ENCODE measurements around the gene MVD. TPM values are rescaled to one million over a fixed set of nuclear protein-coding genes. Genes with fewer than 3 reads are reported as not detected.

MVD gene
- total and polyA plus RNA-seq, 4 donors: 21.7 to 99.2 (median 74.7) TPM

- Histone ChIP-seq H3K9ac (ENCODE audit: low read depth in 1 of 2, low read length in 2 of 2) (no peak overlapping the region), H3K9me3 (ENCODE audit: control insufficient read depth in 4 of 4, low read length in 3 of 4) (no peaks in the 10 kb centered on the region), H3K4me3 (ENCODE audit: low read depth in 1 of 3, low read length in 3 of 3) (no peak overlapping the region), H3K27me3 (ENCODE audit: control insufficient read depth in 4 of 4, insufficient read depth in 4 of 4, low read length in 3 of 4) (no peaks in the 10 kb centered on the region), H3K27ac (ENCODE audit: low read depth in 1 of 2, low read length in 2 of 2) (peak overlapping the region; percentile 71), H3K36me3 (ENCODE audit: control insufficient read depth in 4 of 4, insufficient read depth in 3 of 4, low read depth in 1 of 4, low read length in 3 of 4) (peaks cover 2 to 11% (median 3%) of the 10 kb centered on the region in 4 donors), H3K4me1 (ENCODE audit: control insufficient read depth in 4 of 4, insufficient read depth in 4 of 4, low read length in 3 of 4) (peaks cover 18 to 47% (median 38%) of the 10 kb centered on the region in 4 donors)
- 90% methylated on average over 20 of the region's 20 CpGs for WGBS
- TF ChIP-seq RAD21 (IDR thresholded peaks at IDR 0.05) (no peak), TAF1 (conservative IDR thresholded peaks at IDR 0.05) (no peak), FOXA1 (IDR thresholded peaks at IDR 0.05) (no peak), YY1 (IDR thresholded peaks at IDR 0.05) (no peak)
- no peak for DNase-seq (ENCODE audit: low spot score)
Measured at GRCh38 chr16:88617268-88618031, 45.4 kb downstream of the MVD start.

GRCh38 chr16:88616736-88617135, 46.2 kb downstream of the MVD start:
- H3K27ac ChIP-seq (ENCODE audit: low read depth in 1 of 2, low read length in 2 of 2): peak overlapping the region in 1 of 2 donors; percentile 60
- no peak for TF ChIP-seq SP1 (IDR thresholded peaks at IDR 0.05)
- TF ChIP-seq RXRA (IDR thresholded peaks at IDR 0.05): no peak
- no peak for TF ChIP-seq JUND (IDR thresholded peaks at IDR 0.05)
- H3K4me3 ChIP-seq (ENCODE audit: low read depth in 1 of 3, low read length in 3 of 3): no peak overlapping the region
- H3K4me1 ChIP-seq (ENCODE audit: control insufficient read depth in 4 of 4, insufficient read depth in 4 of 4, low read length in 3 of 4): peaks cover 18 to 47% (median 38%) of the 10 kb centered on the region in 4 donors
- H3K27me3 ChIP-seq (ENCODE audit: control insufficient read depth in 4 of 4, insufficient read depth in 4 of 4, low read length in 3 of 4): no peaks in the 10 kb centered on the region
- no peak overlapping the region for H3K9ac ChIP-seq (ENCODE audit: low read depth in 1 of 2, low read length in 2 of 2)
- DNase-seq (ENCODE audit: low spot score): no peak
- 92% methylated on average over 12 of the region's 12 CpGs for WGBS
- peaks cover 0 to 8% (median under 1%) of the 10 kb centered on the region in 4 donors for H3K36me3 ChIP-seq (ENCODE audit: control insufficient read depth in 4 of 4, insufficient read depth in 3 of 4, low read depth in 1 of 4, low read length in 3 of 4)
- H3K9me3 ChIP-seq (ENCODE audit: control insufficient read depth in 4 of 4, low read length in 3 of 4): no peaks in the 10 kb centered on the region

- H3K4me1 ChIP-seq (ENCODE audit: control insufficient read depth in 4 of 4, insufficient read depth in 4 of 4, low read length in 3 of 4): peaks cover 18 to 47% (median 38%) of the 10 kb centered on the region in 4 donors
- H3K27ac ChIP-seq (ENCODE audit: low read depth in 1 of 2, low read length in 2 of 2): peak overlapping the region in 1 of 2 donors; percentile 60
- no peaks in the 10 kb centered on the region for H3K9me3 ChIP-seq (ENCODE audit: control insufficient read depth in 4 of 4, low read length in 3 of 4)
- no peak overlapping the region for H3K4me3 ChIP-seq (ENCODE audit: low read depth in 1 of 3, low read length in 3 of 3)
- WGBS: 34% methylated on average over 13 of the region's 13 CpGs
- peaks cover 0 to 12% (median 3%) of the 10 kb centered on the region in 4 donors for H3K36me3 ChIP-seq (ENCODE audit: control insufficient read depth in 4 of 4, insufficient read depth in 3 of 4, low read depth in 1 of 4, low read length in 3 of 4)
- TF ChIP-seq FOXA1 (IDR thresholded peaks at IDR 0.05): no peak
- peak; percentile 35 for TF ChIP-seq SP1 (IDR thresholded peaks at IDR 0.05)
- no peak for TF ChIP-seq JUND (IDR thresholded peaks at IDR 0.05)
- no peak for TF ChIP-seq MAX (IDR thresholded peaks at IDR 0.05)
- TF ChIP-seq RAD21 (IDR thresholded peaks at IDR 0.05): peak in 1 of 2 donors; percentile 27
- no peak for TF ChIP-seq ZBTB33 (IDR thresholded peaks at IDR 0.05)
- TF ChIP-seq FOXA2 (IDR thresholded peaks at IDR 0.05): no peak
- no peak for TF ChIP-seq HNF4G (IDR thresholded peaks at IDR 0.05)
- no peak for TF ChIP-seq TAF1 (conservative IDR thresholded peaks at IDR 0.05)
- no peak for TF ChIP-seq GABPA (IDR thresholded peaks at IDR 0.05 in 1 of 2, conservative IDR thresholded peaks at IDR 0.05 in 1 of 2)
- TF ChIP-seq ATF3 (IDR thresholded peaks at IDR 0.05): no peak
- TF ChIP-seq RXRA (IDR thresholded peaks at IDR 0.05): peak; percentile 33 to 78
- peak in 1 of 2 donors; percentile 42 for TF ChIP-seq HNF4A (conservative IDR thresholded peaks at IDR 0.05)
- TF ChIP-seq CTCF (IDR thresholded peaks at IDR 0.05; ENCODE audit: low read depth, low read length, missing input control): no peak
- TF ChIP-seq NR2F2 (IDR thresholded peaks at IDR 0.05): no peak
- no peak for TF ChIP-seq YY1 (IDR thresholded peaks at IDR 0.05)
- TF ChIP-seq REST (IDR thresholded peaks at IDR 0.05): peak; percentile 18
- peak in 1 of 2 donors; percentile 20 for TF ChIP-seq EGR1 (IDR thresholded peaks at IDR 0.05; ENCODE audit: low read depth in 2 of 2)
- no peaks in the 10 kb centered on the region for H3K27me3 ChIP-seq (ENCODE audit: control insufficient read depth in 4 of 4, insufficient read depth in 4 of 4, low read length in 3 of 4)
- no peak overlapping the region for H3K9ac ChIP-seq (ENCODE audit: low read depth in 1 of 2, low read length in 2 of 2)
- no peak for DNase-seq (ENCODE audit: low spot score)
Measured at GRCh38 chr16:88616320-88616719, 46.6 kb downstream of the MVD start.

All from liver (tissue), 9 donors.